Measurements from ENCODE around the gene ARHGEF6. TPM values are rescaled to one million over a fixed set of nuclear protein-coding genes. Genes with fewer than 3 reads are reported as not detected.

The ARHGEF6 gene
- total RNA-seq, 4 donors from 2014 or later = 3.8 to 29.7 (median 6.6) TPM

- Histone ChIP-seq H3K36me3 (no peaks in the 10 kb centered on the region), H3K4me1 (no peaks in the 10 kb centered on the region), H3K27me3 (no peaks in the 10 kb centered on the region), H3K9me3 (no peaks in the 10 kb centered on the region), H3K4me3 (no peak overlapping the region), H3K27ac (no peak overlapping the region)
- DNase-seq = no peak
- TF ChIP-seq CTCF (IDR thresholded peaks at IDR 0.05) (no peak), POLR2A (IDR thresholded peaks at IDR 0.05) (no peak)
These were observed 163.6 kb downstream of the ARHGEF6 start for GRCh38 chrX:136616987-136617685.

Small RNAs within 50 kb of the gene (small RNA-seq; reads per million reads assigned to genes)
- gene RF00019 (0 reads per million in 2 donors), gene RNU6-972P (0 reads per million in 2 donors)

Other genes with a start within 250 kb of the ARHGEF6 start
- not detected for gene VGLL1, start 248.7 kb downstream of the ARHGEF6 start, total RNA-seq
- gene CD40LG, start 132.8 kb downstream of the ARHGEF6 start, total RNA-seq = under 1 TPM in 1 of 4 donors, not detected in 3; 0.94 TPM
- gene RBMX, start 99.8 kb upstream of the ARHGEF6 start, total RNA-seq = 100 to 1,000 TPM; 128 to 228 (median 143) TPM

All from Peyer's patch (tissue), 4 donors.